NCI-H526 treated with DMSO at 0.1 percent for 48 hours (cell line): ENCODE data around the gene TOMM20.

ENCODE experiments used
- DNase-seq: peaks from one replicate; lab custom pipeline; 2025; lab: John Stamatoyannopoulos, UW

Gene TOMM20

GRCh38 chr1:235067396-235068157 is 61.1 kb downstream of the TOMM20 start:
- no peak for DNase-seq

- DNase-seq: no peak
Measured at GRCh38 chr1:235063068-235063765, 65.4 kb downstream of the TOMM20 start.

GRCh38 chr1:235060607-235061470 is 67.8 kb downstream of the TOMM20 start:
- peak; percentile 71 for DNase-seq
